Endothelial cell of umbilical vein (primary cell): ENCODE data around the gene KIAA0825.

Experiments used
- CTCF ChIP-seq, 2 donors: IDR thresholded peaks; 1 replicate in 1 of 2; 2 replicates in 1 of 2; pipeline ENCODE4 v1.5.1; 2011; ENCODE audit warnings: low read length in 2 of 2, mild to moderate bottlenecking in 2 of 2, moderate library complexity in 2 of 2, control low read depth in 1 of 2, inconsistent platforms in 1 of 2, low read depth in 1 of 2; ENCODE audit not compliant: insufficient read depth in 1 of 2; ENCODE audit errors: extremely low read depth in 1 of 2
- POLR2A ChIP-seq: IDR thresholded peaks from 2 replicates; pipeline ENCODE4 v1.6.1; 2012; ENCODE audit warnings: low read depth, mild to moderate bottlenecking, control low read depth, low read length
- POLR2AphosphoS5 ChIP-seq: IDR thresholded peaks from 2 replicates; pipeline ENCODE4 v1.6.1; 2012; ENCODE audit warnings: low read depth, mild to moderate bottlenecking, control low read depth, low read length, moderate library complexity; ENCODE audit not compliant: insufficient read depth

- TF ChIP-seq POLR2AphosphoS5, result no peak
- no peak for TF ChIP-seq POLR2A
- no peak for TF ChIP-seq CTCF (IDR thresholded peaks at IDR 0.05; ENCODE audit: extremely low read depth in 1 of 2, insufficient read depth in 1 of 2, low read depth in 1 of 2, low read length in 2 of 2)
Observed at GRCh38 chr5:94467346-94467953, 151.0 kb downstream of the KIAA0825 start.
